HEK293 (cell line): ENCODE results near the gene TPMT.

Experiments
- CTCF ChIA-PET: fragments of 350-600 bp; formaldehyde crosslinking; extraction: SDS; loops from one replicate; lab custom pipeline; 2021; ENCODE audit warnings: antibody characterized with exemption; lab: Yijun Ruan, JAX
- POLR2A ChIA-PET: fragments of 300-600 bp; formaldehyde crosslinking; extraction: SDS; loops from one replicate; lab custom pipeline; 2020; ENCODE audit warnings: antibody characterized with exemption, inconsistent platforms; lab: Yijun Ruan, JAX
- H3K27ac ChIP-seq: fragments of 200-500 bp; sonication (Bioruptor generic); 2 replicates; pipeline ENCODE4 v1.5.1; 2014; ENCODE audit warnings: low read depth, low read length, control low read depth, inconsistent platforms; ENCODE audit errors: extremely low read depth
- H3K36me3 ChIP-seq, 2 experiments: fragments of 200-500 bp in 1 of 2; sonication (Bioruptor generic) in 1 of 2; 1 replicate in 1 of 2; 2 replicates in 1 of 2; pipeline ENCODE4 v1.5.1; 2014 to 2017; ENCODE audit warnings: inconsistent platforms in 2 of 2, low read length in 2 of 2; ENCODE audit not compliant: control insufficient read depth in 2 of 2, insufficient read depth in 1 of 2
- H3K4me1 ChIP-seq: fragments of 200-500 bp; sonication (Bioruptor generic); 2 replicates; pipeline ENCODE4 v1.5.1; 2014; ENCODE audit warnings: mild to moderate bottlenecking, low read length, inconsistent platforms; ENCODE audit not compliant: control insufficient read depth, insufficient read depth
- H3K4me3 ChIP-seq: 2 replicates; pipeline ENCODE4 v1.5.1; 2011; ENCODE audit warnings: low read depth, mild to moderate bottlenecking, control low read depth, low read length, moderate library complexity
- H3K9me3 ChIP-seq: fragments of 200-500 bp; sonication (Bioruptor generic); 2 replicates; pipeline ENCODE4 v1.5.1; 2014; ENCODE audit warnings: low read depth, low read length, inconsistent platforms; ENCODE audit not compliant: control insufficient read depth, insufficient read depth
- HIC1 ChIP-seq: fragments of 450-650 bp; formaldehyde crosslinking; IDR thresholded peaks from 2 replicates; pipeline ENCODE4 v1.5.1; 2016; ENCODE audit warnings: missing biosample characterization, missing genetic modification characterization
- IKZF3 ChIP-seq: fragments of 450-650 bp; IDR thresholded peaks from 2 replicates; pipeline ENCODE4 v1.5.0; 2018; ENCODE audit warnings: missing biosample characterization, mild to moderate bottlenecking, missing genetic modification characterization, moderate library complexity
- OVOL3 ChIP-seq: fragments of 450-650 bp; formaldehyde crosslinking; IDR thresholded peaks from 2 replicates; pipeline ENCODE4 v1.5.1; 2016; ENCODE audit warnings: missing biosample characterization, missing genetic modification characterization
- PRDM4 ChIP-seq: fragments of 450-650 bp; formaldehyde crosslinking; IDR thresholded peaks from 2 replicates; pipeline ENCODE4 v1.5.1; 2017; ENCODE audit warnings: missing biosample characterization, missing genetic modification characterization
- SCRT1 ChIP-seq: fragments of 450-650 bp; formaldehyde crosslinking; IDR thresholded peaks from 2 replicates; pipeline ENCODE4 v1.5.1; 2016; ENCODE audit warnings: missing biosample characterization, missing genetic modification characterization, borderline replicate concordance
- ZNF112 ChIP-seq: fragments of 450-650 bp; formaldehyde crosslinking; IDR thresholded peaks from 2 replicates; pipeline ENCODE4 v1.5.0; 2017; ENCODE audit warnings: missing biosample characterization, missing genetic modification characterization
- ZNF148 ChIP-seq: fragments of 450-650 bp; formaldehyde crosslinking; IDR thresholded peaks from 2 replicates; pipeline ENCODE4 v1.5.0; 2017; ENCODE audit warnings: missing biosample characterization, missing genetic modification characterization, borderline replicate concordance
- ZNF2 ChIP-seq: fragments of 450-650 bp; formaldehyde crosslinking; IDR thresholded peaks from 2 replicates; pipeline ENCODE4 v1.5.1; 2016; ENCODE audit warnings: missing biosample characterization, missing genetic modification characterization
- ZNF426 ChIP-seq: fragments of 450-650 bp; formaldehyde crosslinking; IDR thresholded peaks from 2 replicates; pipeline ENCODE4 v1.5.1; 2017; ENCODE audit warnings: missing biosample characterization, missing genetic modification characterization, mild to moderate bottlenecking, inconsistent platforms, moderate library complexity
- ZNF48 ChIP-seq: fragments of 450-650 bp; formaldehyde crosslinking; IDR thresholded peaks from 2 replicates; pipeline ENCODE4 v1.5.1; 2016; ENCODE audit warnings: missing biosample characterization, missing genetic modification characterization
- ZNF530 ChIP-seq: fragments of 450-650 bp; formaldehyde crosslinking; IDR thresholded peaks from 2 replicates; pipeline ENCODE4 v1.5.1; 2016; ENCODE audit warnings: low read depth, missing biosample characterization, missing genetic modification characterization
- ZNF610 ChIP-seq: fragments of 450-650 bp; formaldehyde crosslinking; IDR thresholded peaks from 2 replicates; pipeline ENCODE4 v1.5.1; 2016; ENCODE audit warnings: missing biosample characterization, missing genetic modification characterization, borderline replicate concordance
- ZNF623 ChIP-seq: fragments of 450-650 bp; formaldehyde crosslinking; IDR thresholded peaks from 2 replicates; pipeline ENCODE4 v1.5.1; 2016; ENCODE audit warnings: missing biosample characterization, missing genetic modification characterization
- ZNF639 ChIP-seq: fragments of 450-650 bp; formaldehyde crosslinking; IDR thresholded peaks from 2 replicates; pipeline ENCODE4 v1.5.1; 2016; ENCODE audit warnings: missing biosample characterization, missing genetic modification characterization
- ZNF664 ChIP-seq: fragments of 450-650 bp; formaldehyde crosslinking; IDR thresholded peaks from 2 replicates; pipeline ENCODE4 v1.5.1; 2016; ENCODE audit warnings: missing biosample characterization, missing genetic modification characterization
- ZNF677 ChIP-seq: fragments of 450-650 bp; IDR thresholded peaks from 2 replicates; pipeline ENCODE4 v1.5.0; 2018; ENCODE audit warnings: missing biosample characterization, mild to moderate bottlenecking, missing genetic modification characterization, moderate library complexity
- ZSCAN5A ChIP-seq: fragments of 450-650 bp; formaldehyde crosslinking; IDR thresholded peaks from 2 replicates; pipeline ENCODE4 v1.5.1; 2016; ENCODE audit warnings: missing biosample characterization, missing genetic modification characterization
- TF ChIP-seq, protein P1 (sequence below): fragments of 450-650 bp; formaldehyde crosslinking; IDR thresholded peaks from 2 replicates; pipeline ENCODE4 v1.5.1; 2017; ENCODE audit warnings: missing biosample characterization, missing genetic modification characterization
- TF ChIP-seq, protein P2 (sequence below): IDR thresholded peaks from 2 replicates; pipeline ENCODE4 v1.6.1; 2011; ENCODE audit warnings: mild to moderate bottlenecking, low read depth, low read length, borderline replicate concordance
- TF ChIP-seq, protein P3 (sequence below): fragments of 450-650 bp; formaldehyde crosslinking; IDR thresholded peaks from 2 replicates; pipeline ENCODE4 v1.5.1; 2016; ENCODE audit warnings: missing biosample characterization, missing genetic modification characterization

TPMT gene

DNA sequence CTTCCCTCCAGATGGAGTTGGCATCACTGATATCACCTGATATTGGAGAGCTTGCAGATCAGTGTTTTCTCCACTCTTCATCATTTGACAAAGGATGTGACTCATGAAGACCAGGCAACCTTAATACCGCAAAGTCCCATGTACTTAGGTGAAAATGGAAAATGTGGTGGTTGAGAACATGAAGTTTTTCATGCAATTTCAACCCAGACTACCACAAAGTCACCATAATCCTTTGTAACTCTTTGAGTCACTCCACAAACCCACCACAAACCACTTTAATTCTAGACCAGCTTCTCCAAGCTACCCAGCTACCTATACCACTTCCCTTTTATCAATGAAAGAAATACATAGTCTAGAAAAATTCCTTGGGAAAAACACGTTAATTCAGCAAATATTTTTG lies 39.5 kb downstream of the TPMT start (continued):
- TF ChIP-seq, protein P1, sequence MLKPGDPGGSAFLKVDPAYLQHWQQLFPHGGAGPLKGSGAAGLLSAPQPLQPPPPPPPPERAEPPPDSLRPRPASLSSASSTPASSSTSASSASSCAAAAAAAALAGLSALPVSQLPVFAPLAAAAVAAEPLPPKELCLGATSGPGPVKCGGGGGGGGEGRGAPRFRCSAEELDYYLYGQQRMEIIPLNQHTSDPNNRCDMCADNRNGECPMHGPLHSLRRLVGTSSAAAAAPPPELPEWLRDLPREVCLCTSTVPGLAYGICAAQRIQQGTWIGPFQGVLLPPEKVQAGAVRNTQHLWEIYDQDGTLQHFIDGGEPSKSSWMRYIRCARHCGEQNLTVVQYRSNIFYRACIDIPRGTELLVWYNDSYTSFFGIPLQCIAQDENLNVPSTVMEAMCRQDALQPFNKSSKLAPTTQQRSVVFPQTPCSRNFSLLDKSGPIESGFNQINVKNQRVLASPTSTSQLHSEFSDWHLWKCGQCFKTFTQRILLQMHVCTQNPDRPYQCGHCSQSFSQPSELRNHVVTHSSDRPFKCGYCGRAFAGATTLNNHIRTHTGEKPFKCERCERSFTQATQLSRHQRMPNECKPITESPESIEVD (tag by site-specific recombination): no peak
- TF ChIP-seq IKZF3 (tag by site-specific recombination): no peak
- no peak for TF ChIP-seq ZNF610 (tag by site-specific recombination)
- TF ChIP-seq ZNF148 (tag by site-specific recombination): no peak
- TF ChIP-seq, protein P2, sequence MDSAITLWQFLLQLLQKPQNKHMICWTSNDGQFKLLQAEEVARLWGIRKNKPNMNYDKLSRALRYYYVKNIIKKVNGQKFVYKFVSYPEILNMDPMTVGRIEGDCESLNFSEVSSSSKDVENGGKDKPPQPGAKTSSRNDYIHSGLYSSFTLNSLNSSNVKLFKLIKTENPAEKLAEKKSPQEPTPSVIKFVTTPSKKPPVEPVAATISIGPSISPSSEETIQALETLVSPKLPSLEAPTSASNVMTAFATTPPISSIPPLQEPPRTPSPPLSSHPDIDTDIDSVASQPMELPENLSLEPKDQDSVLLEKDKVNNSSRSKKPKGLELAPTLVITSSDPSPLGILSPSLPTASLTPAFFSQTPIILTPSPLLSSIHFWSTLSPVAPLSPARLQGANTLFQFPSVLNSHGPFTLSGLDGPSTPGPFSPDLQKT: no peak
- TF ChIP-seq ZNF2 (tag by site-specific recombination): no peak

DNA sequence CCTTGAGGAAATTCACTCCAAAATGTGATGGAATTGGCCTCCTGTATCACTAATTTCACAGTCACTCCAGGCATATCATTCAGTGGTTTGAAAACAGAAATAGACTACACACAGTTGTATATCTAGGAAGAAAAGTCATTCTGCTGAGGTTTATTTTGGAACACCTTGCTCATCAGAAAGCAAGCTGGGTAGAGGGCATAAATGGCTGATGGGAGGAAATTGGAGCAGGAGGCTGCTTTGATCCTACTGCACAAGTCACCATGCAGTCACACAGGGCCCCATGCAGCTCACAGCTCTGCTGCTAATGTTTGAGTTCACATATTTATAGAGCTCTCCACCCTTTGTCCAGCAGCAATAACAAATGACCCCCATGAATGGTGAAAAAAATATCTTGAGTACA lies 44.7 kb downstream of the TPMT start:
- H3K4me3 ChIP-seq: no peak overlapping the region
- ChIA-PET POLR2A (no interaction called here), CTCF (interaction anchor here (0.6 kb wide), 3 partner anchors 29 to 67 kb away, joined by 3 to 12 read pairs (median 4); no protein-coding TSS in a partner anchor)
- no peak overlapping the region for H3K27ac ChIP-seq
- H3K4me1 ChIP-seq: no peaks in the 10 kb centered on the region
- no peaks in the 10 kb centered on the region for H3K36me3 ChIP-seq
- H3K9me3 ChIP-seq: no peaks in the 10 kb centered on the region
- TF ChIP-seq ZNF426 (no peak), ZNF677 (no peak), ZNF530 (tag by site-specific recombination) (no peak), ZSCAN5A (tag by site-specific recombination) (no peak), ZNF48 (tag by site-specific recombination) (no peak), SCRT1 (tag by site-specific recombination) (no peak), OVOL3 (no peak), HIC1 (tag by site-specific recombination) (no peak), ZNF639 (tag by site-specific recombination) (no peak), ZNF112 (tag by site-specific recombination) (no peak), ZNF623 (tag by site-specific recombination) (no peak), ZNF664 (no peak), PRDM4 (tag by site-specific recombination) (no peak)
- TF ChIP-seq, protein P3, sequence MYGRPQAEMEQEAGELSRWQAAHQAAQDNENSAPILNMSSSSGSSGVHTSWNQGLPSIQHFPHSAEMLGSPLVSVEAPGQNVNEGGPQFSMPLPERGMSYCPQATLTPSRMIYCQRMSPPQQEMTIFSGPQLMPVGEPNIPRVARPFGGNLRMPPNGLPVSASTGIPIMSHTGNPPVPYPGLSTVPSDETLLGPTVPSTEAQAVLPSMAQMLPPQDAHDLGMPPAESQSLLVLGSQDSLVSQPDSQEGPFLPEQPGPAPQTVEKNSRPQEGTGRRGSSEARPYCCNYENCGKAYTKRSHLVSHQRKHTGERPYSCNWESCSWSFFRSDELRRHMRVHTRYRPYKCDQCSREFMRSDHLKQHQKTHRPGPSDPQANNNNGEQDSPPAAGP (tag by site-specific recombination): no peak
